GM12801 (cell line): ENCODE results near the gene FBXW8.

Experiments used
- TF ChIP-seq, protein P1 (sequence below): IDR thresholded peaks from one replicate; pipeline ENCODE4 v1.5.1; 2011; ENCODE audit warnings: control low read depth; ENCODE audit not compliant: insufficient read length; ENCODE audit errors: extremely low read depth

Gene FBXW8

DNA sequence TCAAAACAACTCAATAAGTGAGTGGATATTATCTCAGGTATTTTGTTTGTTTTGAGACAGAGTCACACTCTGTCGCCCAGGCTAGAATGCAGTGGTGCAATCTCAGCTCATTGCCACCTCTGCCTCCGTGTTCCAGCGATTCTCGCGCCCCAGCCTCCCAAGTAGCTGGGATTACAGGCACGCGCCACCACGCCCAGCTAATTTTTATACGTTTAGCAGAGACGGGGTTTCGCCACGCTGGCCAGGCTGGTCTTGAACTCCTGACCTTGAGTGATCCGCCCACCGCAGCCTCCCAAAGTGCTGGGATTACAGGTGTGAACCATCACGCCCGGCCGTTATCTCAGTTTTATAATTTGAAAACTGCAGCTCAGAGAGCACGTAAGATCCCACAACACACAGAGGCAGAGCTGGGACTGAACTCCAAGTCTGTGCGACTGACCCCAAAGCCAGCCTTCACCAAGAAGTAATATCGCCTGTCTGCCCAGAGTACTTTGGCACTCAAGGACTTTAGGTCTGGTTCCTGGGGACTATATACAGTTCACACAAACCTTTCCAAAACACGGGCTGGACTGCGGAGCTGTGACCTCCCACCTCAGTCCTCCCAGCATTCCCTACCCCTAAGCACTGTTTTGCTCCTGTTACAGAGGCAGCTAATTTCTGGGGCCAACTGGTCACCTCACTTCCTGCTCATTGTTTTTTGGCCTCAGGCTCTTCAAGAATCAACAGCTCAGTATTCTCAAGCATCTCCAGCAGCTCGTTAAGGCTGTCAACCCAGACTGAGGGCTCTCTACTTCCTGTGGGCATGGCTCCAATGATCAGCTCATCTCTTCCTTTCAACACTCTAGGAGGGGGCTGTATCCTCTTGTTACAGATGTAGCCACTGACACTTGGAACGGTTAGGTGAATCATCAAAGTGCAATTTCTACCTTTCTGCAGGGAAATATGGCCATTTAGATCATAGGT lies 165.9 kb downstream of the FBXW8 start:
- TF ChIP-seq, protein P1, sequence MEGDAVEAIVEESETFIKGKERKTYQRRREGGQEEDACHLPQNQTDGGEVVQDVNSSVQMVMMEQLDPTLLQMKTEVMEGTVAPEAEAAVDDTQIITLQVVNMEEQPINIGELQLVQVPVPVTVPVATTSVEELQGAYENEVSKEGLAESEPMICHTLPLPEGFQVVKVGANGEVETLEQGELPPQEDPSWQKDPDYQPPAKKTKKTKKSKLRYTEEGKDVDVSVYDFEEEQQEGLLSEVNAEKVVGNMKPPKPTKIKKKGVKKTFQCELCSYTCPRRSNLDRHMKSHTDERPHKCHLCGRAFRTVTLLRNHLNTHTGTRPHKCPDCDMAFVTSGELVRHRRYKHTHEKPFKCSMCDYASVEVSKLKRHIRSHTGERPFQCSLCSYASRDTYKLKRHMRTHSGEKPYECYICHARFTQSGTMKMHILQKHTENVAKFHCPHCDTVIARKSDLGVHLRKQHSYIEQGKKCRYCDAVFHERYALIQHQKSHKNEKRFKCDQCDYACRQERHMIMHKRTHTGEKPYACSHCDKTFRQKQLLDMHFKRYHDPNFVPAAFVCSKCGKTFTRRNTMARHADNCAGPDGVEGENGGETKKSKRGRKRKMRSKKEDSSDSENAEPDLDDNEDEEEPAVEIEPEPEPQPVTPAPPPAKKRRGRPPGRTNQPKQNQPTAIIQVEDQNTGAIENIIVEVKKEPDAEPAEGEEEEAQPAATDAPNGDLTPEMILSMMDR = no peak

DNA sequence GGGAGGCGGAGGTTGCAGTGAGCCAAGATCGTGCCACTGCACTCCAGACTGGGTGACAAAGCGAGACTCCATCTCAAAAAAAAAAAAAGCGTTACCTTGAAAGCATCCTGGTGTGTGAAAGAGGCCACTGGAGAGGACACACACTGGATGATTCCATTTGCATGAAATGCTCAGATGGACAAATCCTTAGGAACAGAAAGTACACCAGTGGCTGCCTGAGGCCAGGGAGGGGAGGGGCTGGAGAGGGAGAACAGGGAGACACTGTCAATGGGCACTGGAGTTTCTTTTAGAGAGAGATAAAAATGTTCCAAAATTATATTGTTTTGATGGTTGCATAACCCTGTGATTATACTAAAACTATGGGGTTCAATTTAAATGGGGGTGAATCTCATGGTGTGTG lies 168.7 kb downstream of the FBXW8 start:
- TF ChIP-seq, protein P1 = no peak

- TF ChIP-seq, protein P1 = no peak
These were observed 170.0 kb downstream of the FBXW8 start for GRCh38 chr12:117080661-117081144.
